Choroid plexus epithelial cell (primary cell): Measurements from ENCODE around the gene RRP36.

ENCODE experiments used
- DNase-seq: peaks from one replicate; pipeline ENCODE4 v3.0.0-alpha.2; 2010; ENCODE audit warnings: low read depth
- H3K4me3 ChIP-seq: 2 replicates; pipeline ENCODE4 v1.5.1; 2011; ENCODE audit warnings: low read depth, mild to moderate bottlenecking, control low read depth, low read length, moderate library complexity
- CTCF ChIP-seq: conservative IDR thresholded peaks from 2 replicates; pipeline ENCODE4 v1.5.1; 2011; ENCODE audit warnings: low read depth, mild to moderate bottlenecking, control low read depth, inconsistent platforms, low read length, moderate library complexity

RRP36 gene

GRCh38 chr6:43026365-43026764 lies 4.9 kb downstream of the RRP36 start:
- no peak for TF ChIP-seq CTCF

GRCh38 chr6:43029120-43029519 lies 7.7 kb downstream of the RRP36 start:
- no peak for TF ChIP-seq CTCF
- no peak for DNase-seq
- H3K4me3 ChIP-seq, result no peak overlapping the region

More at GRCh38 chr6:43026365-43026764, 4.9 kb downstream of the RRP36 start:
- DNase-seq, result no peak
- H3K4me3 ChIP-seq, result no peak overlapping the region

GRCh38 chr6:43032326-43032725 lies 10.9 kb downstream of the RRP36 start:
- no peak overlapping the region for H3K4me3 ChIP-seq
- no peak for DNase-seq
- no peak for TF ChIP-seq CTCF

- no peak for DNase-seq
- no peak for TF ChIP-seq CTCF
Observed at GRCh38 chr6:43033496-43034189, 12.2 kb downstream of the RRP36 start.

GRCh38 chr6:43034190-43034525 lies 12.7 kb downstream of the RRP36 start:
- DNase-seq, result no peak
- no peak overlapping the region for H3K4me3 ChIP-seq
- no peak for TF ChIP-seq CTCF

More at GRCh38 chr6:43033496-43034189, 12.2 kb downstream of the RRP36 start:
- no peak overlapping the region for H3K4me3 ChIP-seq

GRCh38 chr6:43035495-43036194 lies 14.2 kb downstream of the RRP36 start:
- no peak for DNase-seq
- H3K4me3 ChIP-seq, result no peak overlapping the region
- no peak for TF ChIP-seq CTCF

- TF ChIP-seq CTCF, result no peak
- no peak overlapping the region for H3K4me3 ChIP-seq
- no peak for DNase-seq
Observed at GRCh38 chr6:43036712-43037111, 15.3 kb downstream of the RRP36 start.
